ENCODE results near the gene FABP3.

- TF ChIP-seq, protein P1, sequence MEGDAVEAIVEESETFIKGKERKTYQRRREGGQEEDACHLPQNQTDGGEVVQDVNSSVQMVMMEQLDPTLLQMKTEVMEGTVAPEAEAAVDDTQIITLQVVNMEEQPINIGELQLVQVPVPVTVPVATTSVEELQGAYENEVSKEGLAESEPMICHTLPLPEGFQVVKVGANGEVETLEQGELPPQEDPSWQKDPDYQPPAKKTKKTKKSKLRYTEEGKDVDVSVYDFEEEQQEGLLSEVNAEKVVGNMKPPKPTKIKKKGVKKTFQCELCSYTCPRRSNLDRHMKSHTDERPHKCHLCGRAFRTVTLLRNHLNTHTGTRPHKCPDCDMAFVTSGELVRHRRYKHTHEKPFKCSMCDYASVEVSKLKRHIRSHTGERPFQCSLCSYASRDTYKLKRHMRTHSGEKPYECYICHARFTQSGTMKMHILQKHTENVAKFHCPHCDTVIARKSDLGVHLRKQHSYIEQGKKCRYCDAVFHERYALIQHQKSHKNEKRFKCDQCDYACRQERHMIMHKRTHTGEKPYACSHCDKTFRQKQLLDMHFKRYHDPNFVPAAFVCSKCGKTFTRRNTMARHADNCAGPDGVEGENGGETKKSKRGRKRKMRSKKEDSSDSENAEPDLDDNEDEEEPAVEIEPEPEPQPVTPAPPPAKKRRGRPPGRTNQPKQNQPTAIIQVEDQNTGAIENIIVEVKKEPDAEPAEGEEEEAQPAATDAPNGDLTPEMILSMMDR (IDR thresholded peaks at IDR 0.05): no peak
- TF ChIP-seq REST (IDR thresholded peaks at IDR 0.05; ENCODE audit: insufficient read depth in 1 of 2, low read depth in 2 of 2, low read length in 1 of 2): no peak
Observed at GRCh38 chr1:31387612-31388011, 14.7 kb upstream of the FABP3 start.
